ENCODE results near the gene TIAM1.

TIAM1 gene

DNA sequence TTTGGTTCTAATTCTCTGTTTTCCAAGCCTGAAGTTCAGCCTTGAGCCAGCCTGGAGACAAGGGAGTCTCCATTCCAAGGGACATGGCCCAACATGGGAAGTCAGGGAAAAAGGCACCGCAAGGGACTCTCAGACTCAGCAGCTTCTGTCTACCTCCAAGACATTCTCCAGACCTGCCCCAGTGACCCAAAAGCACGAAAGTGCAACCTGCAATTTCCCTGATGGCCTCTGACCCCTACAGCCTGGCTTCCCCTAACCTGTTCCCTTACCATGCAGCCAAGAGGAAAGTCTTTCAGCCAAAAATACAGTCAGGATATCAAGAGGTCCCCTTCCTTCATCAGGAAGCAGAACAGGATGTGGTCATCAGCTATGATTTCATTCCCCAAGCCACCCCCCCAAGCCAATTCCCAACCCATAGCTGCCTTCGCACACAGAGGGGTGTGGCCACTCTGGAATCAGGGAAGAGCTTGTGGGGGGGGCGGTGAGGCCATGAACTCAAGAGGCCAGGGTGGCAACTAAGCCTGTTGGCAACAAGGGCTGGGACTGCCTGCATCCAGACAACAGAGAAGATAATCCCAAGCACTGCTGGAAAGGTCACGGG is 59.2 kb downstream of the TIAM1 start:
- no peak overlapping the region for H3K27ac ChIP-seq
- TF ChIP-seq, protein P1, sequence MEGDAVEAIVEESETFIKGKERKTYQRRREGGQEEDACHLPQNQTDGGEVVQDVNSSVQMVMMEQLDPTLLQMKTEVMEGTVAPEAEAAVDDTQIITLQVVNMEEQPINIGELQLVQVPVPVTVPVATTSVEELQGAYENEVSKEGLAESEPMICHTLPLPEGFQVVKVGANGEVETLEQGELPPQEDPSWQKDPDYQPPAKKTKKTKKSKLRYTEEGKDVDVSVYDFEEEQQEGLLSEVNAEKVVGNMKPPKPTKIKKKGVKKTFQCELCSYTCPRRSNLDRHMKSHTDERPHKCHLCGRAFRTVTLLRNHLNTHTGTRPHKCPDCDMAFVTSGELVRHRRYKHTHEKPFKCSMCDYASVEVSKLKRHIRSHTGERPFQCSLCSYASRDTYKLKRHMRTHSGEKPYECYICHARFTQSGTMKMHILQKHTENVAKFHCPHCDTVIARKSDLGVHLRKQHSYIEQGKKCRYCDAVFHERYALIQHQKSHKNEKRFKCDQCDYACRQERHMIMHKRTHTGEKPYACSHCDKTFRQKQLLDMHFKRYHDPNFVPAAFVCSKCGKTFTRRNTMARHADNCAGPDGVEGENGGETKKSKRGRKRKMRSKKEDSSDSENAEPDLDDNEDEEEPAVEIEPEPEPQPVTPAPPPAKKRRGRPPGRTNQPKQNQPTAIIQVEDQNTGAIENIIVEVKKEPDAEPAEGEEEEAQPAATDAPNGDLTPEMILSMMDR (conservative IDR thresholded peaks at IDR 0.05) = no peak
- no peak for TF ChIP-seq ZFX (IDR thresholded peaks at IDR 0.05)

DNA sequence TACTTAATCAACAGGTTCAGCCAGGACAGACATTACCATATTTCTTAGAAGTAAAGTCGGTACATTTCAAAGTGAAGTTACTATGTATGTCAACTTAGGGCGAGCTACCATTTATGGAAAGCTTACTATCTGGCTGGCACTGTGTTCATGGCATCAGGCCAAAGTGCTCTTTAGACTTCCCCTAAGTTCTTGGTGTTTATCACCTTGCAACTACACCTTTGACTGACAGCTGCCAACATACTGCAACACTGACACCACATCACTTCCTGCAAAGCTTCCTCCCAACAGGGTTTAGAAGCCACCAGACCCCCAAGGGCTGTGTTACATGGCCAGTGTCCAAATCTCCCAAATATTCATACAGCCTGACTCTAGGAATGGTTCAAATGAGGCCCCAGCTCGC is 61.0 kb downstream of the TIAM1 start:
- no peak for TF ChIP-seq ZFX (IDR thresholded peaks at IDR 0.05)
- TF ChIP-seq, protein P1 (conservative IDR thresholded peaks at IDR 0.05) = no peak
- no peak overlapping the region for H3K27ac ChIP-seq

DNA sequence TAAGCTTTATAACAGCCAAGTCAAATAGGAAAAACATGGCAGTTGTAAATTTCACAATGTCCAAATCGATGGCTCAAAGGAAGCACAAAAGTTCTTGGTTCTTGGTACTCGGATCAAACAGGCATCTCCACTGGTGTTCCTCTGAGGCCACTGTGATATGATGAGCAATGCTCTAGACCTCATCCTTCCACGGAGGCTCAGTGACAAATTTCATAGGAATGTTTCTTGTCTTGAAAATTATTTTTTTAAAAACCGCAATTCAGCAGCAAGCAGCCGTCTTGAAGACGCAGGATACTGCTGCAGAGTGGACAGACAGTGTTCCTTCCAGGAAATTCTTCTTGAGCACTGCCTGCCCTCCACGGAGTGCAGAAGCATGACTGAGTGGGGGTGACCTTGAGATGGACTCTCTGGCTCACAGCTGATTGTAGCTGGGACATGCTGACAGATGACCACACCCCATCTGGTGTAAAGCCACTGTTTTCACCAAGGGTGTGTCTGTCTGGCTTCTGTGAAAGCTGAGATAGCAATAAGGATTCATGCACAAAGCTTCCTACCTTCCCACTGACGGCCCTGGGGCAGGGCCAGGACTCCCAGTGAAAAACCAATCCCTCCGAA is 61.9 kb downstream of the TIAM1 start:
- H3K27ac ChIP-seq = no peak overlapping the region
- no peak for TF ChIP-seq ZFX (IDR thresholded peaks at IDR 0.05)
- TF ChIP-seq, protein P1 (conservative IDR thresholded peaks at IDR 0.05) = no peak

DNA sequence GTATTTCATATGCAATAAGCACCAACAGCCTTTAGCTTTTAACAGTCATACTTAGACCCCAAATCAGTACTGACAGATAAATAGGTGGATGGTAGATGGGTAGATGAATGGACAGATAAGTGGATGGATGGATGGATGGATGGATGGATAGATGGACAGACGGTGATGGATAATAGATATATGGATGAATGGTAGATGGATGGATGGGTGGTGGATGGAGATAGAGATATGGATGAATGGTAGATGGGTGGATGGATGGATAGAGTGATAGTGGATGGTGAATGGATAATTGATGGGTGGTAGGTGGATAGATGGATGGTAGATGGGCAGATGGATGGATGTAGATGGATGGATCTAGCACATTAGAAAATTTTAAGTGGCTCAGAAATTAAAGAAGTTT is 62.5 kb downstream of the TIAM1 start:
- no peak overlapping the region for H3K27ac ChIP-seq
- TF ChIP-seq, protein P1 (conservative IDR thresholded peaks at IDR 0.05) = no peak
- no peak for TF ChIP-seq ZFX (IDR thresholded peaks at IDR 0.05)

DNA sequence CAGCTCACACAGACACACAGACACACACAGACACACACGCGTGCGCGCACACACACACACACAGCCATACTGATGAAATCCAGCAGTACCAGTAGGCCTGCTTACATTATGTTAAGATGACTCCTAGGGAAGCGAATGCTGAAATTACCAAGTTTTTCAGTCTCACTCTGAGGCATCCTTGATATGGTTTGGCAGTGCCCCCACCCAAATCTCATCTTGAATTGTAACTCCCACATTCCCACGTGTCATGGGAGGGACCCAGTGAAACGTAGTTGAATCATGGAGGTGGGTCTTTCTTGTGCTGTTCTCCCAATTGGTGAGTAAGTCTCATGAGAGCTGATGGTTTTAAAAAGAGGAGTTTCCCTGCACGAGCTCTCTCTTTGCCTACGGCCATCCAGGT is 64.1 kb downstream of the TIAM1 start:
- no peak overlapping the region for H3K27ac ChIP-seq
- no peak for TF ChIP-seq ZFX (IDR thresholded peaks at IDR 0.05)
- TF ChIP-seq, protein P1 (conservative IDR thresholded peaks at IDR 0.05) = no peak

DNA sequence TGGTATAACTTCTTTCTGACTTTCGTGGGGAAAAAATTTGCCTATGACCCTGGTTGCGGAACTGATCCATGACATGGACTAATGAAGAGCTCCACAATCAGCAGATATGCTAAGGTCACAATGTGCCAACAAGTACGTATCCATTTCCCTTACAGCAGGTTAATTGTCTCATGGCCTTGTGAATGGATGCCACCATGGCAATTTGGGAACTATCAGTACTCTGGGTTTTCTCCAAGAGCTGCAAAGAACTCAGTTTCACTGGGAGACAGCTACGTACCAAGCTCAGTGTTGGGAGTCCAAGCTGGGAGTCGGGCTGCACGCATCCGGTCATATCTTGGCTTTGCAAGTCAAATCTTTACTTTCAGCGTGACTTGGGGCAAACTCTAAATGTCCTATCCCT is 64.8 kb downstream of the TIAM1 start:
- TF ChIP-seq ZFX (IDR thresholded peaks at IDR 0.05) = no peak
- TF ChIP-seq, protein P1 (conservative IDR thresholded peaks at IDR 0.05) = no peak
- H3K27ac ChIP-seq = no peak overlapping the region

DNA sequence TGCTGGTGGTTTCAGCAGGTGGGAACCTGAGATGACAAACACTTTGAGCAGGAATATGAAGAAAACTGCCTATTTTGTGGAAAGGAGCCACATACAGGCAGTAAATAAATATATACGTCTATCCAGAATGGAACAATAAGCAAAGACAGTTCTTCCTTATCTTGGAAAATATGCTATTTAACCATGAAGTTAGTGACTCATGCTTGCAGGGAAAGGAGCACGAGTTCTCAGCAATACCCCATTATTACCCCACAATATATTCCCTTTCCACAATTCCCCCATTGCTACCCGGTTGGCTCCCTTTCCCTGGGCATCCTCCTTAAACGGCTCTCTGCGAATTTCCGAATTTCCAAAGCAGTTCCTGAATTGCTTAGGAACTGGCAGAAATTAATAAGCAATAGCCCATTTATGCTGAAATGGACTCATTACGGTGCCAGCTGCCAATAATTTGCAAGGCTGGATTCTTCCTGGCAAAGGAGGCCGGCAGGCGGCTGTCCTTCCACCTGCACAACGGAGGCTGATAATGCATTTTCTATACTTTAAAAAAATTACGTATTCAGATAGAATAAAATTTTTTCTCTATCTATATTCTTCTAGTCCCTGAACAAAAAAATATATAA is 65.4 kb downstream of the TIAM1 start:
- TF ChIP-seq ZFX (IDR thresholded peaks at IDR 0.05) = no peak
- H3K27ac ChIP-seq = no peak overlapping the region
